Raji (cell line): Measurements from ENCODE around the gene ZNF605.

ENCODE experiments used
- POLR2A ChIP-seq: IDR thresholded peaks from 2 replicates; pipeline ENCODE4 v1.6.1; 2011; ENCODE audit warnings: low read depth, low read length, control low read depth; ENCODE audit not compliant: insufficient read depth

The ZNF605 gene

DNA sequence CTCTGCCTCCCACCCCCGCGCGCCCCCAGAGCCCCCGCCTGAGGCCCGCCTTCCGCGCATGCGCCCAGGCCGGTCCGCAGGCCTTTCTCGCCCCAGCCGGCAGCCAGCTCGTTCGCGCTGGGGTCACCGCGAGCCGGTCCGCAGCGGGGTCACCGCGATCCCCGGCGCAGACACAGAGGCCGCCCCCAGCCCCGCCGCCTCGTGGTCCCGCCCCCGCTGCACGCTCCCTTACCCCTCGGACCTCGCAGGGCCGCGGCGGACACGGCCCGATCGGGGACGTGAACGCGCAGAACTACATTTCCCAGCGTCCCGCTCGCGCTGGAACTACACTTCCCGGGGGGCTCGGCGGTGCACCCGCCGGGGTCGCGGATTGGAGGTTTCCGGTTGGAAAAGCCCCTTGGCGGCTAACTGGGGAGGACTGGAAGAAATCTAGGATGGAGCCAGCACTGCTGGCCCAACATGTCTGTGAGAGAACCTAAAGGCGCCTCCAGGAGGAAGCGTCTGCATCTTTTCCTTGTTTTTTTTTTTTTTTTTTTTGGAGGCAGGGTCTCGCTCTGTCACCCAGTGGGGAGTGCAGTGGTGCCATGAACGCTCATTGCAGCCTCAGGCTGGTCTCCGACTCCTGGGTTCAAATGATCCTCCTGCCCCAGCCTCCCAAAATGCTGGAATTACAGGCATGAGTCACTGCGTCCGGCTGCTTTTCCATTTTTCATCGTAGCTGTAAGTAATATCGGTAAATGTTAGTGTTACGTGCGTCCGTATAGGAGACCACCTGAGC is at the start of gene ZNF605:
Gene ZNF605 (minus strand): TSS at position 296 of the 778 bp plus-strand sequence. CDS start 10,671 bp downstream, outside the sequence.
- TF ChIP-seq POLR2A = no peak

DNA sequence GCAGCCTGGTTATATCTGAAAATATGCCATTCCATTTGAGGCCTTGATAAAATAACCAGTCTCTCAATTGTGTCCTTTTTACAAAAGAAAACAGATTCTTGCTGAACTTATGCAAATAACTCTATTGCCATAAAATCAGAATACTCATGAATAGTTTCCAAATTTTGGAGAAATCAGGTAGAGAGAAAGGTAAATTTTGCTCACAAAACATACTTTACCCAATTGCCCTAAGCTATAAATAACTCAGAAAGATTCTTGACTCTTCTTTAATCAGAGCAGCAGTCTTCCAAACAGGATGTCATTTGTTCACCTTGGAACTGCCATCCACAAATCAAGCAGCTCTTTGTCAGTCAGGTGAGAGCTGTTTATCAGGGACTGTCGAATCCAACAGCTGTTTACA is 42.6 kb upstream of the ZNF605 start:
- no peak for TF ChIP-seq POLR2A

GRCh38 chr12:132986885-132987225 is 30.7 kb upstream of the ZNF605 start:
- no peak for TF ChIP-seq POLR2A

GRCh38 chr12:132986001-132986884 is 30.1 kb upstream of the ZNF605 start, which contains the start of gene ZNF26:
ZNF26 (plus strand) TSS chr12:132986367; CDS start chr12:132986841, 474 bp downstream.
- peak; percentile 58 for TF ChIP-seq POLR2A

DNA sequence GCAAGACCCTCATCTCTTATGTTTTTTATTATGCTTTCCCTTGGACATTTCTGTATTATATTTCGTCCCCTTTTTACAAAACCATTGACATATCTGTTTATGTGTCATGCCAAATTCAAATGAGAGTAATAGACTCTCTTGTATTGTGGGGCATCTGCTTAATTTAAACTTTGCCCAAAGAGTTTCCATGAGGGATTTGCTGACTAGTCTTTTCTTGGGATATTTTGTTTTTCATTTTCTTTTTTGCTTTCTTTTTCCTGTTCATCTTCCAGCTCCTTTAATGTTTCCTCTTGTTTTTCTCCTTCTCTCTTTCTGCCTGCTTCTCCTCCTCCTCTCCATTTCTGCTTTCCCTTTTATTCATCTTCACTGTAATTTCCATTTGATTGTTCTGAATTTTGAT is 16.3 kb upstream of the ZNF605 start:
- no peak for TF ChIP-seq POLR2A

GRCh38 chr12:132967736-132968135 is 11.6 kb upstream of the ZNF605 start:
- no peak for TF ChIP-seq POLR2A

- TF ChIP-seq POLR2A = no peak
Measured at GRCh38 chr12:132966676-132967415, 10.7 kb upstream of the ZNF605 start.

GRCh38 chr12:132965796-132966195 is 9.7 kb upstream of the ZNF605 start:
- no peak for TF ChIP-seq POLR2A

DNA sequence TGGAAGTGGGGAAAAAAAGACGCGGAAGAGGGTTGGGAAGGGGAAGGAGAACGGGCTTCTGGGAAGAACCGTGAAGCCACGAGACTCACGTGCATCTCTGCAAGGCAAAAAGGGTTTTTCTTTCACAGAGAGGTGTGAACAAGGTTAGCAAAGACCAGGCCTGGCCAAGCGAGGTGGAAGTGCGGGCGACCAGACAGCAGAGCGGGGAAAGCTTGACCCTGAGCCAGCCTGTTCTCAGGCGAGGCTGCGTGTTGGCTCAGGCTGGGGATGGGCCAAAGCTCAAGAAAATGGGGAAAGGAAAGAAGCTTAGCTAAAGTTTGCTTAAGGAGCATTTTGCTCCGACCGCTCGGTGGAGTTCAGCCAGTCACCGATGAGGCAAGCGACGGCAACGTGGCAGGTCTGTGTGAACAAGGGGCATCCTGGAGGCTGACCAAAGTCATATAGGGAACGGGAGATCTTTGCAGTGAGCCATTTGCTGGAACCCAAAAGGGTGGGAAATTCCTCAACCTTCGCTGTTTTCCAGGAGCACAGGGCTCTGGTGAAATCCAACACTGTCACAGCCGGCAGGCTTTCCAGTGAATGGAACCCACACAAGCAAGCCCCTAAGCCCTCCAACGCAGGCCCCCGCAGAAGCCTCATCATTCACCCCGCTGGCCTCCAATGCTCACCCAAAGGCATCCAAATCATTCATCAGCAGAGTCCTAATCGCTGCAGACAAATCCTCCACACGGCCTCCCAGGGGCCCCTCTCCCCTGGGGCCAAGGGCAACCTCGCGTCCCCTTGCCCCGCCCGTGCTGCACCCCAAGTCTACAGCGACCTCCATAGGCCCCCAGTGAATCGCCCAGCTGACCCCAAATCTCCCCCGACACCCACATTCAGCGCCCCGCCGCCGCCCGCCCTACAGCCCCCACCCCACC is 754 bp downstream of the ZNF605 start:
- TF ChIP-seq POLR2A = no peak

DNA sequence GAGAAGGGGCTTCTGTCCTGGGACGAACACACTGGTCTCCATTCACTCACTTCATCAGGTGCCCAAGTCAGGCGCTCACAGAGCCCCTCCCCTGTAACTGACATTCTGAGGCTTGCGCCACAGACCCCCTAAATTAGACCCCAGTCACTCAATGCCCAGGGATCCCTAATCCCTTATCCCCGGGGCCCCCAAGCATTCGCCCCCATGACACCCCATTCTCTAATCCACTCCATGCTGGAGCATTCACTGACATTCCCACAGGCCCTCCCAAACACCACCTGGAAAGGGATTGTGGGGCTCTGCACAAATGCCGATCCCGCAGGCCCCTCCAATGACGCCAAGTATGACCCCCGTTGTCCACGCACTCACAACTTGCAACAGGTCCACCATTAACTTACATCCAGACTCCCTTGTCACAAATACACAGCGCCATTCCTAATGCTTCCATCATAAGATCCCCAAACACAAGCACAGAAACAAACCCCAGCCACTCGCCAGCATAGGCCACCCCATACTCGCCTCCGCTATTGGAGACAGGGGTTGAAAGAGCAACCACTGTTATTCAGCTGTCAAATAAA is 1.5 kb downstream of the ZNF605 start:
- TF ChIP-seq POLR2A = no peak

DNA sequence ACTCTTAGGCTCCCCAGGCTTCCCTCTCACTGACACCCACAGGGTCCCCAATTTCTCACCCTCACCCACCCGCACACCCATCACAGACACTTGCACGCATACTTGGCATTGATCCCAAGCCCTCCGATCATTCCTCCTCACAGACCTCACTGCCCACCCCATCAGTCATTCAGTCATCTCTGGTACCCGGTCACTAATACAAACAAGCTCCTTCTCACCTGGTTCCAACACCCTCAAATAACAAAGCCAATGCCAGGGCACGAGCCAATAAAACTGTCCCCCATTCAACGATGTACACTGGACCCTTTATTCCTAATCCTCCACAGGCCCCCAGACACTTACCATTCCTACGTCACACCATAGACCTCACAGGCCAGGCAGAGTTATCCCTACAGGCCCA is 2.3 kb downstream of the ZNF605 start:
- no peak for TF ChIP-seq POLR2A

DNA sequence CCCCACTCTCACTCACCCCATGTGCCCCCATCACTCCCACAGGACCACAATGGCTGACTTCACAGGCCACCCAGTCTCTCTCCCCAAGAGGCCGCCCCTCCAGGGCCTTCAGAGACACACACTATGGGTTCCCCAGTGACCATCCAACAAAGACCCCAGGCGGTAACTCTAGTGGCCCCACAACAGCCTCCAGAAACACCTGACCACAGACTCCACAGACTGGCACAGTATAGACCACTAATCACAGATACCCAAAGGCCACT is 3.0 kb downstream of the ZNF605 start:
- no peak for TF ChIP-seq POLR2A

DNA sequence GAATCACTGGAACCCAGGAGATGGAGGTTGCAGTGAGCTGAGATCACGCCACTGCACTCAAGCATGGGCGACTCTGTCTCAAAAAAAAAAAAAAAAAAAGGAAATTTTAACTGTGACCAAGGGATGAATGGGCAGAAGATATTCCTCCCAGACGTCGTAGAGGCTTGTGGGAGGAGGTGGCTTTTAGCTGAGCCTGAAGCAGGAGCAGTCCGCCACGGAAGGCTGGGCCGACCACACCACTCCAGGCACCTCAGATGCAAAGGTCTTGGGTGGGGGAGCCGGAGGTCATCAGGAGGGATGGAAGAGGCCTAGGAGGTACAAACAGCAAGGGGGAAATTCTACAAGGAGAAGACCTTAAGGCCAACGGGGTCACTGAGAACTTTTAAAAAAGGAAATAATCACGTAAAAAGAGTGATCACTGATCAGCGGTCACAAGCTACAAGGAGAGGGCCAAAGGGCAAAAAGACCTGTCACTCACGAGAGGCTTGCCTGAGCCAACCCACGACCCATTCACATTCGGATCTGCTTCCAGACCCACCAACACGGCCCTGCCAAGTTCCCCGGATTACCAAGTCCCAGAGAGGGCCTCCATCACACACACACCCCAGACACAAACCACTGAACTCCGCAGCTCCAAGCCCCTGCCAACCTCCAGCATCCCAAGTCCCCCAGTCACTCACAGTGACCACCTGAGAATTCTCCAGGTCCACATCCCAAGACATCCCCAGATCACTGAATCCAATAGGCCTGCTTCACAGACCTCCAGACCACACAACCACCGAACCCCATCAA is 3.5 kb downstream of the ZNF605 start:
- no peak for TF ChIP-seq POLR2A
